GM19023 (cell line): ENCODE measurements around the gene FOXM1.
"Not testable (repeated sequence)": the region's sequence is repeated elsewhere in the genome, so short reads cannot be mapped to it uniquely, and the experiment has no call there.

ENCODE experiments used
- ATAC-seq: cut with Tn5 transposase; IDR thresholded peaks from one replicate; pipeline ENCODE4 v1.9.1; 2021; ENCODE audit warnings: mild to moderate bottlenecking, moderate library complexity; ENCODE audit not compliant: unreplicated experiment

FOXM1 gene

DNA sequence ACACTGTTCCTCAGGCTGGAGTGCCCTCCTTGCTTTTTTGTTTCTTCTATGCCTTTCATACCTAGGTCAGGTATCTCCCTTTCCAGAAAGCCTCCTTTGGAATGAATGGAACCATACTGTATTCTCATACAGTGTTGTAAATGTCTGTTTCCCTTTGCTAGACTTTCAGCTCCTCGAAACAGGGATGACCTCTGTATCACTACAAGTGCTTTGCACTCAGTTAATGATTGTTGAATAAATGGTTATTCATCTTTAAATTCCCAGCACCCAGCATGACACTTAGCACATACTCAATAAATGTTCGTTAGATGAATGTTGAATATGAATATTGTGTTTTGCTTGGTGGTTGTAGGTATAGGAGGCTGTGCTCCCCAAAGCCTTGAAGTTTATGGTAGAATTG, 7.8 kb upstream of the FOXM1 start:
- ATAC-seq: no peak

DNA sequence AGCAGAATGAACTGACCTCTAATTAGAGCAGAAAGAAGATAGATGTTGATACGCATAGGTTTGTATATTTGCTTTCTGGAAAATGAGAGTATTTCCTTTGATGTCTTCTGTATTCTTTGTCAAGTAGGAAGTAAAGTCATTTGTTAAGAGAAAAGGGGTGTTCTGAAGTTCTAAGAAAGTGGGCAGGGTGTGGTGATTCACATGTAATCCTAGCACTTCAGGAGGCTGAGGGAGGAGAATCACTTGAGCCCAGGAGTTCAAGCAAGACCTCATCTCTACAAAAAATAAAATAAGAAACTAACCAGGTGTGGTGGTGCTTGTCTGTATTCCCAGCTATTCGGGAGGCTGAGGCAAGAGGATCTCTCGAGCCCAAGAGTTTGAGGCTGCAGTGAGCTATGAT, 2.9 kb upstream of the FOXM1 start:
- ATAC-seq: no peak

DNA sequence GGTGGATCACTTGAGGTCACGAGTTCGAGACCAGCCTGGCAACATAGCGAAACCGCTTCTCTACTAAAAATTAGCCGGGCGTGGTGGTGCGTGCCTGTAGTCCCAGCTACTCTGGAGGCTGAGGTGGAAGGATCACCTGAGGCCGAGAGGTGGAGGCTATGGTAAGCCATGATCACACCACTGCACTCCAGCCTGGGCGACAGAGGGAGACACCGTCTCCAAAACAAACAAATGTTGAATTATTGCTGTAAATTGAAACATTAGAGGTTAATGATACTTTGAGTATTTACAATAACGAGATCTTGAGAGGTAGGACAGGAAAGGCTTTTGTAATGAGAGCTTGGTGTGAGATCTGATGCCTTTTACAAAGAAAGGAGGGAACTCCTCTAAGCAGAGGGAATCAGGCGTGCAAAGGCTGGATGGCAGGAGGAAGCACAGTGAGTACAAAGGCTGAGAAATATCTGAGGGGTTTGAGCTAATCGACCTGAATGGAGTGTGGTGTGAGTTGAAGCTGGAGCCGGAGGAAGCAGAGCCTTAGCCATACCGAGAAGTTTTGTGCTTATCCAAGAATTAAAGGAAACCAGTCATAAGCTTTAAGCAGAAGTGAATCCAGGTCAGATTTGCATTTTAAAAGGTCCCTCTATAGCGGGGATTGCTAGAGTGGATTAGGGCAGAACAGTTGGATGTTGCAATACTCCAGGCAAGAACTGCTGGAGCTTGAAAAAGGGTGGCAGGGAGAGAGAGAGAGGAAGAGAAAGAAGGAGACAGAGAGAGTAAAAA, 1.2 kb upstream of the FOXM1 start:
- no peak for ATAC-seq

GRCh38 chr12:2876431-2877046, 435 bp downstream of the FOXM1 start:
- ATAC-seq: peak; percentile 47

GRCh38 chr12:2868986-2869632, 7.9 kb downstream of the FOXM1 start:
- ATAC-seq: not testable (repeated sequence)

DNA sequence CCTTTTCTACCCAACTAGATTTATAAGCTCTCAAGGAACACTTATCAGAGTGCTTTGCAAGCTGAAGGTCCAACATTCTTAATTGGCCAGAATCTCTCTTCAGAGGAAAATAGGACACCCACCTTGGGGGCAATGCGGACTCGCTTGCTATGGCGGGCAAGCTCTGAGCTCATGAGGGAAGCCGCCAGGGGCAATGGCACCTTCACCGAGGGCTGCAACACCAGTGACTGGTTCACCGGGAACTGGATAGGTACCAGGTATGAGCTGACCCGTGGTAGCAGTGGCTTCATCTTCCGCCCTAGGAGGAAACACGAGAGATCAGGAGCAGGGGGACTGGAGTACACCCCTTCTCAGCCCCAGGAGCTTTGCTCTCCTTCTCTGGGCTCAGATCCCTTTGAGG, 12.8 kb downstream of the FOXM1 start:
- no peak for ATAC-seq

DNA sequence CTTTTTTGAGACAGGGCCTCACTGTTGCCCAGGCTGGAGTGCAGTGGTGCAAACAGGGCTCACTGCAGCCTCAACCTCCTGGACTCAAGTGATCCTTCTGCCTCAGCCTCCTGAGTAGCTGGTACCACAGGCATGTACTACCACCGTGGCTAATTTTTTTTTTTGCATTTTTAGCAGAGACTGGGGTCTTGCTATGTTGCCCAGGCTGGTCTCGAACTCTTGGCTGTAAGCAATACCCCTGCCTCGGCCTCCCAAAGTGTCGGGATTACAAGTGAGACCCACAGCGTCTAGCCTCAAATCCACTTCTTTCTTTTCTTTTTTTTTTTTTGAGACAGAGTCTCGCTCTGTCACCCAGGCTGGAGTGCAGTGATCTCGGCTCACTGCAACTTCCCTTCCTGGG, 13.6 kb downstream of the FOXM1 start:
- not testable (repeated sequence) for ATAC-seq

DNA sequence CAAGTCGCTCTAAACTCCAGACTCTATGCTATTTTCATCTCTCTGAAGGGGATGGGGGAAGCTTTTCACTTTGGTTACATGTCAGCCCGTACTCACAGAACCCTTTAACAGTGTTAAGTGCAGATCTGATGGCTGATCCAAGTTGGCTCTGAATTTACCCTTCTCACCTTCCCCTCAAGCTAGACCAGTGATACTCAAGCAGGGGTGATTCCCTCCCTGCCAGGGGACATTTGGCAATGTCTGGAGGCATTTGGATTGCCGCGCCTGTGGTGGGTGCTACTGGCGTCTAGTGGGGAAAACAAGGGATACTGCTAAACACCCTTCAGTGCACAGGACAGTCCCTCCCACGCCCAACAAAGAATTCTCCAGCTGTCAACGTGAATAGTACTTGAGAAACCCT, 14.1 kb downstream of the FOXM1 start:
- ATAC-seq: no peak

DNA sequence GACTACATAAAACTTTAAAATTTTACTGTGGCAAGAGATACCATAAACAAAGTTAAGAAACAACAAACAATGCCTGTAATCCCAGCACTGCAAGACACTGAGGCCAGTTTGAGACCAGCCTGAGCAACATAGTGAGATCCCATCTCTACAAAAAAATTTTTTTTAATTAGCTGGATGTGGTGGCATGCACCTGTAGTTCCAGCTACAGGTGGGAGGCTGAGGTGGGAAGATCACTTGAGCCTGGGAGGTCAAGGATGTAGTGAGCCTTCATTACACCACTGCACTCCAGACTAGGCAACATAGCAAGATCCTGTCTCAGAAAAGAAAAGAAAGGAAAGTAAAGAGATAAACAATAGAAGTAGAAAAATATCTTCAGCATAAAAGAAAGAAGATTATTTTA, 16.8 kb downstream of the FOXM1 start:
- no peak for ATAC-seq

DNA sequence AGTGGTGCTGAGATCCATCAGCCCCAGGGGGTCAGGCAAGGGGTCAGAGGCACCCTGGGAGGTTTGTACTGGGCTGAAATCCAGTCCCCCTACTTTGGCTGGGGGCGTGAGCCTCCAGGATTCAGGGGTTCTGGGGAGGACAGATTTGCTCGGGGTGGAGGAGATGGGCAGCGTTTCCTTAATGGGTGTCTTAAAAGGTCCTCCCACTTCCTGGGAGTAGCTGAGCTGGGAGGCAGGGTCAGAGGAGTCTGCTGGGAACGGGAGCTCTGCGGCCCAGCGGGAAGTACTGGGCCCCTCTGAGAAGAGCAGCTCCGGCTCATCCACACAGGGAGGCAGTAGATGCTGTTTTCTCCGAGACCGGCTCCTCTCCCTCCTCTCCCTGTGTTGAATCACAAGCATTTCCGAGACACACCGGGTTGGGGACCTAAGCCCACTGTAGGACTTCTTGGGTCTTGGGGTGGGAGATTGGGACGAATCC, 18.0 kb downstream of the FOXM1 start:
- ATAC-seq: no peak

- no peak for ATAC-seq
Observed at GRCh38 chr12:2858334-2858733, 18.6 kb downstream of the FOXM1 start.

DNA sequence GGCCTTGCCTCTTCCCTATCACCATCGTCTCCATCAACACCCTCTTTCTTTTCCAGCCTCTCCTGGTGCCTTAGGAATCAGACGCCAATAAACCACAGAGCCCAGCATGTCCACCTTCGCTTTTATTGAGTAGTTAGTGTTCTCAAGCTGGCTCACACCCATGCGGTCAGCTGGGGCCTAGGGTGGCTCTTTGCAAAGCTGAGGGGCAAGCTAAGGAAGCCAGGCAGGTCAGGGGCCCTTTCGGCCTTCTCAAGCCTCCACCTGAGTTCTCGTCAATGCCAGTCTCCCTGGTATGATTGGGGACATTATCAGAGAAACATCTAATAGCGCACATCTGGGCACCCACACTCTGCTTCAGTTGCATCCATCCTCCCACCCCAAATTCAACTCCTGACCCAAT, 19.4 kb downstream of the FOXM1 start:
- ATAC-seq: no peak

GRCh38 chr12:2857021-2857431, 19.9 kb downstream of the FOXM1 start, which contains the start of gene TEX52:
Gene TEX52 (minus strand): TSS chr12:2857039. CDS start chr12:2857026, 13 bp downstream.
- ATAC-seq: no peak

- ATAC-seq: no peak
Observed at GRCh38 chr12:2856051-2856450, 20.9 kb downstream of the FOXM1 start.

DNA sequence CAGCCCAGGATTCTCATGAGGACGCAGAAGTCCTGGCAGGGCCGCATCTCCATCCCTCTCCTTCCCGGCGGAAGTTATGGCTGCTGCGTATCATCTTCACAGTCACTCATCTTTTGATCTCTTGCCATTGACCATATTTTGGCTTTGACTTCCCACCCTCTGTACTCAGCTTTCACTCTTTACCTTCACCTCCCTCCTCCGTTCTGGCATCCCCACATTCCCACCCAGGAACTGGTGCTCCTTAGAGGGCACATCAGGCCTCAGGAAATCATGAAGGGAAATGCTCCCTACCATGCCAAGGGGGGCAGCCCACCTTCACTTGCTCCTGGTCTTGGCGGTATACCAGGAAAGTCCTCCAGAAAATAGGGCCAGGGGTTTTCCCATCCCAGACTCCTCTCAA, 21.4 kb downstream of the FOXM1 start:
- ATAC-seq: no peak

DNA sequence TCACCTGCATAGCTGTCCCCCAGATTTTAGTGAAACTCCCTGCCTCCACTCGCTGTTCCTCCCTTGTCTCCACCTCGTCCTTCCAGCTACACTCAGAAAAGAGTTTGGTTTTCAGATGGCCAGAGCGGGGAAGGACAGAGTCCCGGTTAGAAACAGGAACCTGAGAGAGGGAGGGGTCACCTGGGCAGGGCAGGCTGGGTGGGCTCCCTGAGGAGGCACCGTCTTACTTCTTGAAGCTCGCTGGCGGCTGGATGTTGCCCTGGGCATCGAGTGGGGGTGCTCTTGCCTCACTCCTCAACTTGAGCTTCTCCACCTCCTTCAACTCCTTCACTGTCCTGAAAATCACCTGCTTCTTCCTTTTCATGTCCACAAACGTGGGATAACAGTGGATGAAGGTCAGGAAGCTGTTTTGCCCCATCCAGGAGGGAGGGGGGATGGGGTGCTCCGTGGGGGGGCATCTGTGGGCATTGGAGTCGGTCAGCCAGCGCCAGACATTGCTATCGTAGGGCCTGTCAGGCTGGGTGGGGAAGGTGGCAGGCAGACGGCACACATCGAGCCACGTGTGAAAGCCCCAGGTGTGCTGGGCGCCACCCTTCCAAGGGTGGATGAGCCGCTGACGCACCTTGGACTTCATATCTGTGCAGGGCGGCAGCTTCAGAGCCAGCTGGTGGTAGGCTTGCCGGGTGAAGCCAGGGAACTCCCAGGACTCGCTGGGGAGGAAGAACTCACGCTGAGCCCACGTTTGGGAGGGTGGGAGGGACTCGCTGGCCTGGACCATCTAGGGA, 22.1 kb downstream of the FOXM1 start:
- no peak for ATAC-seq

DNA sequence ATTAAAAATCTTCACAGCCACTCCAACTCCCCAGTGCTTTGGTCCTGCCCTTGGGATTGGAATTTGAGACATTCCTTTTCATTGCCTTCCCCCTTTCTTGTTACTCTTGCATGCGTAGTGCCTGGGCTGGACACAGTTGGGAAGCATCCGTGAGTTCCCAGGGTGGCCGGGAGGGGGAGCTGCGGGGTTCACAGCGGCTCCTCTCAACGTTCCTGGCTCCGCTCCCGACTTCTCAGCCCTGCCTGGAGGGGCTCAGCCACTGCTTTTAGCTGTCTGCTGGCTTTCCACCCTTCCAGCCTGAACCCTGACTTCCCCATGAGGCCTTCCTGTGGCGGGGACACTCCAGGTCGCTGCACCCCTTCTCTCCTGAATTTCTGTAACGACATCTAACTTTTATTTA, 23.3 kb downstream of the FOXM1 start:
- ATAC-seq: no peak

DNA sequence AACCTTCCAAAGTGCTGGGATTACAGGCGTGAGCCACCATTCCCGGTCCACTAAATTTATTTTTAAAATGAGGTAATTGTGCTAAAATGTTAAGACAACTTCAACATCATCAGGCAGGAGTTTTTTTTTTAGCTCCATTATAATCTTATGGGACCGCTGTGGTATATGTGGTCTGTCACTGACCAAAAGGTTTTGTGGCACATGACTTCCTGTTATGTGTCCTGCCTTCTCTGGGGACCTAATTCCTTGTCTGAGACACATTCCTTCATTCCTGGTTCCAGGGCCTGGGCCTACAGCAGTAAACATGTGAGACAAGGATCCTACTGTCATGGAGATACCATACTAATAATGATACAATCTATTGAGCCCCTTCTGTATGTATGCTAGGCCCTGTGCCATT, 25.0 kb downstream of the FOXM1 start:
- ATAC-seq: no peak

GRCh38 chr12:2845280-2845679, 31.7 kb downstream of the FOXM1 start:
- ATAC-seq: no peak

- ATAC-seq: no peak
Observed at GRCh38 chr12:2844786-2845185, 32.2 kb downstream of the FOXM1 start.

DNA sequence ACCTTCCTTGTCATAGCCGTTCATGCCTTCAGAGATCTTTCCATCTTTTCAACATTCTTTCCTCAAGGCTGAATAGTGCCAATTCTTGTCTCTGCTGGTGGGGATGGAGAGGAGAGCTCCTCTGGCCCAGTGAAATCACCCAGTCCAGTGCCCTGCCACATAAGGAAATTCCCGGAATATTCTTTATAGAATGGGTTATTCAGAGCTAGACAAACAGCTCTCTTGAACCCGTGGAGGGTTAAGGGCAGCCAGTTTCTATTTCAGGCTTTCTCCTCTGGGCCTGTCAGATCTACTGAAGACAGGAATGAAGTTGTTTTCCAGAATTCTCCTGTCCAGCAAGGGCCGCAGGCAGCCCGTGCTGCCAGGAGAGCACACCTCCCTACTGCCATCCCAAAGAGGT, 34.0 kb downstream of the FOXM1 start:
- no peak for ATAC-seq
